Neuronal stem cell (in vitro differentiated cells): ENCODE results near the gene LSP1.

Experiments
- DNase-seq: peaks from one replicate; pipeline ENCODE4 v3.0.0-alpha.2; 2013; ENCODE audit warnings: low spot score
- H2AFZ ChIP-seq: one replicate; pipeline ENCODE4 v1.6.1; 2013; ENCODE audit warnings: mild to moderate bottlenecking, low read length, inconsistent platforms
- H2AK5ac ChIP-seq: 2 replicates; pipeline ENCODE4 v1.6.1; 2013; ENCODE audit warnings: low read depth, mild to moderate bottlenecking, inconsistent platforms, low read length, moderate library complexity, mixed read lengths
- H2BK120ac ChIP-seq: 2 replicates; pipeline ENCODE4 v1.6.1; 2013; ENCODE audit warnings: low read depth, mild to moderate bottlenecking, inconsistent platforms, low read length, moderate library complexity, mixed read lengths
- H2BK12ac ChIP-seq: one replicate; pipeline ENCODE4 v1.6.1; 2013; ENCODE audit warnings: low read length, inconsistent platforms
- H2BK15ac ChIP-seq: 2 replicates; pipeline ENCODE4 v1.6.1; 2013; ENCODE audit warnings: mild to moderate bottlenecking, low read length, inconsistent platforms, mixed read lengths
- H2BK5ac ChIP-seq: one replicate; pipeline ENCODE4 v1.6.1; 2013; ENCODE audit warnings: inconsistent platforms, mild to moderate bottlenecking, low read length, moderate library complexity
- H3K14ac ChIP-seq: one replicate; pipeline ENCODE4 v1.6.1; 2013; ENCODE audit warnings: low read length, inconsistent platforms
- H3K18ac ChIP-seq: 2 replicates; pipeline ENCODE4 v1.6.1; 2013; ENCODE audit warnings: low read length, inconsistent platforms
- H3K23ac ChIP-seq: 2 replicates; pipeline ENCODE4 v1.6.1; 2013; ENCODE audit warnings: low read depth, mild to moderate bottlenecking, mixed read lengths, low read length, inconsistent platforms; ENCODE audit not compliant: poor library complexity
- H3K27ac ChIP-seq: replicated peaks from 3 replicates; pipeline ENCODE4 v1.5.1; 2013; ENCODE audit warnings: low read length, inconsistent platforms
- H3K27me3 ChIP-seq, 3 experiments: 2 replicates each; pipeline ENCODE4 v1.6.1; 2013; ENCODE audit warnings: low read length in 3 of 3, mild to moderate bottlenecking in 2 of 3, inconsistent platforms in 1 of 3, low read depth in 1 of 3, mixed read lengths in 1 of 3, moderate library complexity in 1 of 3; ENCODE audit not compliant: control insufficient read depth in 3 of 3, insufficient read depth in 3 of 3
- H3K36me3 ChIP-seq, 2 donors: replicated peaks in 1 of 2; 2 replicates each; pipeline ENCODE4 v1.6.1; 2013; ENCODE audit warnings: low read length in 2 of 2; ENCODE audit not compliant: control insufficient read depth in 2 of 2, insufficient read depth in 2 of 2
- H3K4ac ChIP-seq: 2 replicates; pipeline ENCODE4 v1.6.1; 2013; ENCODE audit warnings: inconsistent platforms, mild to moderate bottlenecking, low read length, moderate library complexity
- H3K4me1 ChIP-seq, 2 donors: 1 replicate in 1 of 2; 2 replicates in 1 of 2; pipeline ENCODE4 v1.6.1; 2013; ENCODE audit warnings: low read length in 2 of 2, low read depth in 1 of 2; ENCODE audit not compliant: control insufficient read depth in 2 of 2, insufficient read depth in 1 of 2
- H3K4me2 ChIP-seq: one replicate; pipeline ENCODE4 v1.6.1; 2013; ENCODE audit warnings: mild to moderate bottlenecking, low read length, inconsistent platforms; ENCODE audit not compliant: insufficient read depth, poor library complexity, severe bottlenecking
- H3K4me3 ChIP-seq, 2 donors: 2 replicates each; pipeline ENCODE4 v1.5.1; 2013; ENCODE audit warnings: low read length in 2 of 2, mild to moderate bottlenecking in 2 of 2, inconsistent platforms in 1 of 2, moderate library complexity in 1 of 2
- H3K79me1 ChIP-seq: one replicate; pipeline ENCODE4 v1.6.1; 2013; ENCODE audit warnings: low read depth, mild to moderate bottlenecking, inconsistent platforms, low read length, moderate library complexity
- H3K9ac ChIP-seq: one replicate; pipeline ENCODE4 v1.6.1; 2013; ENCODE audit warnings: mild to moderate bottlenecking, low read depth, low read length, inconsistent platforms; ENCODE audit not compliant: poor library complexity
- H3K9me3 ChIP-seq, 2 donors: replicated peaks in 1 of 2; 2 replicates each; pipeline versions ENCODE3 to v1.6.1; 2013; ENCODE audit warnings: low read length in 2 of 2, mild to moderate bottlenecking in 2 of 2, inconsistent platforms in 1 of 2, low read depth in 1 of 2, mixed read lengths in 1 of 2, moderate library complexity in 1 of 2; ENCODE audit not compliant: control insufficient read depth in 2 of 2, insufficient read depth in 1 of 2
- H4K8ac ChIP-seq: one replicate; pipeline ENCODE4 v1.6.1; 2013; ENCODE audit warnings: low read depth, mild to moderate bottlenecking, inconsistent platforms, low read length, moderate library complexity
- H4K91ac ChIP-seq: one replicate; pipeline ENCODE4 v1.6.1; 2013; ENCODE audit warnings: low read length, low read depth, mild to moderate bottlenecking, inconsistent platforms; ENCODE audit not compliant: poor library complexity
- WGBS, 2 donors: extraction: QIAGEN DNeasy Blood & Tissue Kit; methylation state at CpG; one replicate each; pipeline ENCODE4 v1.1.7; 2013; ENCODE audit warnings: missing lambda C conversion rate in 2 of 2, mixed read lengths in 1 of 2; ENCODE audit not compliant: insufficient read length in 2 of 2, insufficient replicate concordance in 1 of 2; ENCODE audit errors: extremely low coverage in 2 of 2; 5-methylcytosine and 5-hydroxymethylcytosine counted together

LSP1 gene

DNA sequence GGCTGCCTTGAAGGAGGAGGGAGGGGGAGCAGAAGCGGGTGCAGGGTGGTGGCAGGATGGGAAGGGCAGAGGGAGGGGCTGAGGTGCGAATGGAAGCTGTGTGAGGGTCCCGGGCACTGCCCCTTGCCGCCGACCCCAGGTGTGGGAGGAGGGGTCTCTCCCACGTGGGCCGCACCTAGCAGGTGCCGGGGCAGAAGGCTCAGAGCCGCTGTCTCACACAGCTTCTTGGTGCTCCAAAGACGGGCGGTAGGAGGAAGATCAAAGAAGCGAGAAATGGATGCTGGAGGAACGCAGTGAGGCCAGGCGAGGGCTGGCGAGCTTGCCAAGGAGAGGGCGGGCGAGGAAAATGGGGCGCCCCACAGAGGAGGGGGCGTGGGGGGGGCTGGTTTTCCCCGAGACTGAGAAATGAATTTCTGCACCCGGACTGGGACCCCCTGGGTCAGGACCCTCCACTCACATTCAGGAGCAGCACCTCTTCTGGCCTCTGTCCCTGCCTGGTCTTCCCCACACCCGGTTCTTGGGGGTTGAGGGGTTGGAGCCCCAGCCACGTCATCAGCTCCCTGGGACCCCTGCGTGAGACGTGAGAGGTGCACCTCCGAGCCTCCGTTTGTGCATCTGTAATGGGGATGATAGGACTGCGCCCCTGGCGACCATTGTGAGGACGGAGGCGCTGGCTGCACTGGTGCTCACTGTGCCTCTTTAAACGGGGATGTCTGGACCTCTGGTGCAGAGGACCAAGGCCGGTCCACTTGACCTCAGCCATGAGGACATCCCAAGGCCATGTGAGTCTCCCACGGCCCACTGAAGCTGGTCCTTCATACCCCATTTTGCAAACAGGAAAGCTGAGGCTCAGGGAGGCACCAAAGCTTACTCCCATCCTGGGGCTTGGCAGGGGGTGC lies 16.8 kb downstream of the LSP1 start:
- no peak overlapping the region for H3K4ac ChIP-seq
- peak overlapping the region; percentile 73 for H3K23ac ChIP-seq
- H3K4me3 ChIP-seq, result no peak overlapping the region
- peak overlapping the region; percentile 45 for H2BK15ac ChIP-seq
- H3K27me3 ChIP-seq, result peaks cover 0 to 3% (median 0%) of the 10 kb centered on the region in 3 experiments
- peak overlapping the region; percentile 84 for H2BK12ac ChIP-seq
- H3K14ac ChIP-seq, result no peak overlapping the region
- no peak overlapping the region for H2AFZ ChIP-seq
- H4K91ac ChIP-seq, result no peak overlapping the region
- peak overlapping the region; percentile 88 for H2AK5ac ChIP-seq
- H3K36me3 ChIP-seq, result no peaks in the 10 kb centered on the region
- no peak overlapping the region for H3K9ac ChIP-seq
- H2BK120ac ChIP-seq, result no peak overlapping the region
- H3K4me2 ChIP-seq, result no peak overlapping the region
- H3K9me3 ChIP-seq, result no peaks in the 10 kb centered on the region
- H3K18ac ChIP-seq, result peak overlapping the region; percentile 89
- no peak overlapping the region for H4K8ac ChIP-seq
- H3K79me1 ChIP-seq, result no peaks in the 10 kb centered on the region
- WGBS, 2 donors, result no CpG with 5 or more reads among the region's 34 CpGs
- H3K27ac ChIP-seq, result no peak overlapping the region
- no peak overlapping the region for H2BK5ac ChIP-seq
- DNase-seq, result no peak
- H3K4me1 ChIP-seq, result peaks cover 18 to 33% of the 10 kb centered on the region in 2 donors

GRCh38 chr11:1870326-1870696 lies 17.4 kb downstream of the LSP1 start:
- Histone ChIP-seq H3K27me3 (peaks cover 0 to 3% (median 0%) of the 10 kb centered on the region in 3 experiments), H2AK5ac (peak overlapping the region; percentile 88), H3K4me3 (no peak overlapping the region), H2BK12ac (peak overlapping the region; percentile 98), H3K23ac (peak overlapping the region; percentile 81), H3K9me3 (no peaks in the 10 kb centered on the region), H2BK5ac (peak overlapping the region; percentile 77), H2BK120ac (no peak overlapping the region), H3K4me2 (no peak overlapping the region), H3K9ac (no peak overlapping the region), H4K91ac (no peak overlapping the region), H3K14ac (no peak overlapping the region), H3K36me3 (no peaks in the 10 kb centered on the region), H3K27ac (no peak overlapping the region), H2AFZ (no peak overlapping the region), H3K18ac (no peak overlapping the region), H3K4me1 (peaks cover 12 to 27% of the 10 kb centered on the region in 2 donors), H4K8ac (no peak overlapping the region), H3K79me1 (no peaks in the 10 kb centered on the region), H3K4ac (peak overlapping the region; percentile 66), H2BK15ac (peak overlapping the region; percentile 99)
- no peak for DNase-seq
- WGBS, 2 donors, result no CpG with 5 or more reads among the region's 12 CpGs

DNA sequence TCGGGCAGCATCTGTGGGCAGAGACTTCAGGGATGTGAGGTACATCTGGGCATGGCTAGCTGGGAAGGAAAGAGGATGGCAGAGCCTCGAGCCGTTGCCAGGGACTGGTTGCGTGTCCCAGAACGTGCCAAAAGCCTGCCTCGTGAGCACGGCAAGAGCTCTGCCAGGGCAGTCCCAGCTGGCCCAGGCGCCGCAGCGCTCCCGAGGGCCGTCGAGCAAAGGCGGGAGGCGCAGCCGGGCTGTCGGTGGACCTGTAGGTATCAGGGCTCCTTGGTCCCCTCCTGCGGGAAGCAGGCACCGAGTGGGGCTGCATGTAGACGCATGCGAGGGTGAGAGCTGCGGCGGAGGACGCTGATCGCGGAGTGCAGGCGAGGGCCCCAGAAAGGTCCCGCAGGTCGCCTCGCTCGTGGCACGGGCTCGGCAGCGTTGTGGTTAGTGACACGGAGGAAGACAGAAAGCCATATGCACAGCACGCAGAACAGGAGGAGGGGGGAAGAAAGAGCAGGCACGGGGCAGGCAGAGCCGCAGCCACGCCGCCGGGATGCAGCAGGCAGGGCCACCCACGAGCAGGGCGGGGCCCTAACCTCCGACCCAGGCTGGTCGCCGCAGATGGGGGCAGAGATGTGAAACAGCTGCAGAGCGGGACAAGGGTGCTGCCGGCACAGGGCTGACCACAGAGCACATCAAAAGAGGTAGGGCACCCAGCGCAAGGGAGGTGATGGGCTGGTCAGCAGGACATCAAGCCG lies 18.0 kb downstream of the LSP1 start:
- peak overlapping the region; percentile 10 for H3K4ac ChIP-seq
- H2AK5ac ChIP-seq, result peak overlapping the region; percentile 88
- H2BK12ac ChIP-seq, result peak overlapping the region; percentile 98
- H3K4me1 ChIP-seq, result peaks cover 10 to 23% of the 10 kb centered on the region in 2 donors
- peak overlapping the region; percentile 77 for H2BK5ac ChIP-seq
- H2BK15ac ChIP-seq, result peak overlapping the region; percentile 99
- H3K27ac ChIP-seq, result no peak overlapping the region
- no peaks in the 10 kb centered on the region for H3K36me3 ChIP-seq
- H3K79me1 ChIP-seq, result no peaks in the 10 kb centered on the region
- peak overlapping the region; percentile 89 for H3K14ac ChIP-seq
- no peak overlapping the region for H4K91ac ChIP-seq
- WGBS, 2 donors, result no CpG with 5 or more reads among the region's 50 CpGs
- H3K9me3 ChIP-seq, result no peaks in the 10 kb centered on the region
- peaks cover 0 to 3% (median 0%) of the 10 kb centered on the region in 3 experiments for H3K27me3 ChIP-seq
- H3K4me2 ChIP-seq, result no peak overlapping the region
- peak overlapping the region; percentile 93 for H3K18ac ChIP-seq
- peak overlapping the region; percentile 48 for H4K8ac ChIP-seq
- H2AFZ ChIP-seq, result no peak overlapping the region
- no peak overlapping the region for H2BK120ac ChIP-seq
- H3K4me3 ChIP-seq, result no peak overlapping the region
- peak overlapping the region; percentile 81 for H3K23ac ChIP-seq
- peak overlapping the region; percentile 30 for H3K9ac ChIP-seq
- no peak for DNase-seq

DNA sequence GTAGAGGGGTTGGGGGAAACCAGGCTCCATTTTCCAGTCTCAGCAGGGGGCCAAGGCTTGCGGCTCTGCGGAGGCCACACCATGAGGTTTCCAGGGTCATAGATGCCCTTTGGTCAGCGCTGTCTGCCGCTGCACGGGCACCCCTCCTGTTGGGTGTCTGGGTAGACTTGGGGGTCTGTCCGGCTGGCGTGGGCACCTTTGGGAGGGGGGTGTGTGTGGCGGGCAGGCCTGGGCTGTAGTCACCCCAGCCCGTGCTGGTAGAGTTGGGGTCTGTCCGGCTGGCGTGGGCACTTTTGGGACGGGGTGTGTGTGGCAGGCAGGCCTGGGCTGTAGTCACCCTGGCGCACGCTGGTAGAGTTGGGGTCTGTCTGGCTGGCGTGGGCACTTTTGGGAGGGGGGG lies 18.6 kb downstream of the LSP1 start:
- Histone ChIP-seq H4K8ac (no peak overlapping the region), H4K91ac (no peak overlapping the region), H3K23ac (no peak overlapping the region), H3K36me3 (no peaks in the 10 kb centered on the region), H2AFZ (no peak overlapping the region), H3K4me1 (peaks cover 10 to 28% of the 10 kb centered on the region in 2 donors), H3K79me1 (no peaks in the 10 kb centered on the region), H3K27me3 (peaks cover 0 to 3% (median 0%) of the 10 kb centered on the region in 3 experiments), H3K4me2 (no peak overlapping the region), H3K4me3 (no peak overlapping the region), H3K9me3 (no peaks in the 10 kb centered on the region), H2BK5ac (peak overlapping the region; percentile 77), H3K14ac (no peak overlapping the region), H2AK5ac (peak overlapping the region; percentile 88), H2BK12ac (peak overlapping the region; percentile 73), H2BK120ac (no peak overlapping the region), H3K9ac (no peak overlapping the region), H2BK15ac (peak overlapping the region; percentile 99), H3K27ac (no peak overlapping the region), H3K4ac (no peak overlapping the region), H3K18ac (peak overlapping the region; percentile 93)
- no CpG with 5 or more reads among the region's 15 CpGs for WGBS, 2 donors
- DNase-seq, result no peak
